A673 (cell line): ENCODE results near the gene USP25. TPM values are rescaled to one million over a fixed set of nuclear protein-coding genes. Genes with fewer than 3 reads are reported as not detected.

Experiments used
- BruUV-seq: library from RNA; stranded (reverse); fragments of 400-500 nt; replicated peaks from 2 replicates; lab custom pipeline; 2021; lab: Mats Ljungman, UMichigan
- CTCF ChIA-PET: fragments of 300-600 bp; sonication (Branson Sonifier 250); formaldehyde crosslinking; loops from one replicate; lab custom pipeline; 2022; ENCODE audit warnings: antibody characterized with exemption; lab: Charles Lee
- POLR2A ChIA-PET: fragments of 300-600 bp; sonication (Branson Sonifier 250); formaldehyde crosslinking; loops from one replicate; lab custom pipeline; 2022; ENCODE audit warnings: antibody characterized with exemption; ENCODE audit not compliant: low non-redundant PET; lab: Charles Lee
- DNase-seq: peaks from one replicate; pipeline ENCODE4 v3.0.0-alpha.2; 2015; ENCODE audit warnings: low spot score
- H3K27ac ChIP-seq: fragments of 200-600 bp; sonication (generic); 2 replicates; pipeline ENCODE4 v1.5.1; 2016; ENCODE audit warnings: mixed run types, low read depth, mild to moderate bottlenecking, mixed read lengths, antibody characterized with exemption, low read length; ENCODE audit not compliant: poor library complexity, severe bottlenecking
- H3K27me3 ChIP-seq: fragments of 200-600 bp; sonication (generic); replicated peaks from 2 replicates; pipeline ENCODE4 v1.6.1; 2017; ENCODE audit warnings: mixed run types, low read depth, mild to moderate bottlenecking, mixed read lengths, antibody characterized with exemption, low read length; ENCODE audit not compliant: insufficient read depth, poor library complexity
- H3K36me3 ChIP-seq: fragments of 200-600 bp; sonication (generic); 2 replicates; pipeline ENCODE4 v1.6.1; 2016; ENCODE audit warnings: mixed run types, mild to moderate bottlenecking, mixed read lengths, antibody characterized with exemption, low read length; ENCODE audit not compliant: insufficient read depth, poor library complexity, severe bottlenecking
- H3K4me1 ChIP-seq: fragments of 200-600 bp; sonication (generic); 2 replicates; pipeline ENCODE4 v1.6.1; 2017; ENCODE audit warnings: mixed run types, mild to moderate bottlenecking, mixed read lengths, antibody characterized with exemption, low read length; ENCODE audit not compliant: insufficient read depth, poor library complexity, severe bottlenecking
- H3K4me3 ChIP-seq: fragments of 200-600 bp; sonication (generic); 2 replicates; pipeline ENCODE4 v1.5.1; 2016; ENCODE audit warnings: low read depth, mixed run types, mild to moderate bottlenecking, mixed read lengths, low read length; ENCODE audit not compliant: poor library complexity, severe bottlenecking
- H3K9me3 ChIP-seq: fragments of 200-600 bp; sonication (generic); 2 replicates; pipeline ENCODE4 v1.6.1; 2016; ENCODE audit warnings: mixed run types, low read depth, mild to moderate bottlenecking, mixed read lengths, antibody characterized with exemption, low read length; ENCODE audit not compliant: poor library complexity, severe bottlenecking
- EZH2 ChIP-seq: fragments of 200-600 bp; sonication (generic); IDR thresholded peaks from 2 replicates; pipeline ENCODE4 v1.6.1; 2017; ENCODE audit warnings: borderline replicate concordance, low read depth, mild to moderate bottlenecking, mixed read lengths, antibody characterized with exemption, low read length; ENCODE audit not compliant: poor library complexity, severe bottlenecking
- intact Hi-C: fragments of 100-400 bp; cut with micrococcal nuclease; formaldehyde crosslinking; loops from one replicate; pipeline ENCODE4 v1.10.0; 2022; ENCODE audit not compliant: unreplicated experiment
- total RNA-seq: library from RNA; stranded (reverse); gene quantifications from 2 replicates; pipeline ENCODE4 v1.2.3, GENCODE V29; 2021
- TF ChIP-seq, protein P1 (sequence below): fragments of 300-800, 200-600 bp; sonication (generic); conservative IDR thresholded peaks from 2 replicates; pipeline ENCODE4 v1.5.1; 2017; ENCODE audit warnings: low read depth, mild to moderate bottlenecking, antibody characterized with exemption, low read length, moderate library complexity, mixed read lengths

Gene USP25
- total RNA-seq, 1 experiment from 2014 or later: 27.5 TPM

DNA sequence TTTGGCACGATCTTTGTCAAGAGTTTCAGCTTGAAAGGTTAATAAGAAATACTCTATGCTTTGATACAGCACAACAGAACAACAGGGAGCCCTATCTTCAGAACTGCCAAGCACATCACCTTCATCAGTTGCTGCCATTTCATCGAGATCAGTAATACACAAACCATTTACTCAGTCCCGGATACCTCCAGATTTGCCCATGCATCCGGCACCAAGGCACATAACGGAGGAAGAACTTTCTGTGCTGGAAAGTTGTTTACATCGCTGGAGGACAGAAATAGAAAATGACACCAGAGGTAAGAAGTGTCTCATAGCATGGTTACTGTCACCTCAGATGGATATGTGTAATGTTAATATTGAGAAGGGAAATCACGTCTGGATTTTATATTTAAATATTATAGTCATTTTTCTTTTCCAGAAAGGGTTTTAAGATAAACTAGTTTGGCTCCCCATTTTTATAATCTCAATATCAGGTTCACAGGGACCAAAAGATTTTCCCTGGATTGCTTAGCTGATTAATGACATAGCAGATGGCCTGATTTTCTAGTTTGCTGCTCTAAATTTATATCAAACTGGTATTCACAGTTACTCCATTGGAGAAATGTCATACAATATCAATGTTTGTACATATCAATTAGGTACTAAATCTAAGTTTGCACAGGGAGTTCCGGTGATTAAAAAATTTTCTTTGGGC lies 97.3 kb downstream of the USP25 start:
- H3K9me3 ChIP-seq: no peaks in the 10 kb centered on the region
- no TSS peak for BruUV-seq
- H3K4me3 ChIP-seq: no peak overlapping the region
- ChIA-PET POLR2A (no interaction called here), CTCF (no interaction called here)
- TF ChIP-seq, protein P1, sequence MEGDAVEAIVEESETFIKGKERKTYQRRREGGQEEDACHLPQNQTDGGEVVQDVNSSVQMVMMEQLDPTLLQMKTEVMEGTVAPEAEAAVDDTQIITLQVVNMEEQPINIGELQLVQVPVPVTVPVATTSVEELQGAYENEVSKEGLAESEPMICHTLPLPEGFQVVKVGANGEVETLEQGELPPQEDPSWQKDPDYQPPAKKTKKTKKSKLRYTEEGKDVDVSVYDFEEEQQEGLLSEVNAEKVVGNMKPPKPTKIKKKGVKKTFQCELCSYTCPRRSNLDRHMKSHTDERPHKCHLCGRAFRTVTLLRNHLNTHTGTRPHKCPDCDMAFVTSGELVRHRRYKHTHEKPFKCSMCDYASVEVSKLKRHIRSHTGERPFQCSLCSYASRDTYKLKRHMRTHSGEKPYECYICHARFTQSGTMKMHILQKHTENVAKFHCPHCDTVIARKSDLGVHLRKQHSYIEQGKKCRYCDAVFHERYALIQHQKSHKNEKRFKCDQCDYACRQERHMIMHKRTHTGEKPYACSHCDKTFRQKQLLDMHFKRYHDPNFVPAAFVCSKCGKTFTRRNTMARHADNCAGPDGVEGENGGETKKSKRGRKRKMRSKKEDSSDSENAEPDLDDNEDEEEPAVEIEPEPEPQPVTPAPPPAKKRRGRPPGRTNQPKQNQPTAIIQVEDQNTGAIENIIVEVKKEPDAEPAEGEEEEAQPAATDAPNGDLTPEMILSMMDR: no peak
- TF ChIP-seq EZH2: no peak
- no peak for DNase-seq
- intact Hi-C loops: loop anchor here (10.0 kb wide), 1 partner anchor 192 kb away; no protein-coding TSS in a partner anchor
- H3K4me1 ChIP-seq: peaks cover 11% of the 10 kb centered on the region
- peaks cover 19% of the 10 kb centered on the region for H3K36me3 ChIP-seq
- no peak overlapping the region for H3K27ac ChIP-seq
- H3K27me3 ChIP-seq: no peaks in the 10 kb centered on the region

DNA sequence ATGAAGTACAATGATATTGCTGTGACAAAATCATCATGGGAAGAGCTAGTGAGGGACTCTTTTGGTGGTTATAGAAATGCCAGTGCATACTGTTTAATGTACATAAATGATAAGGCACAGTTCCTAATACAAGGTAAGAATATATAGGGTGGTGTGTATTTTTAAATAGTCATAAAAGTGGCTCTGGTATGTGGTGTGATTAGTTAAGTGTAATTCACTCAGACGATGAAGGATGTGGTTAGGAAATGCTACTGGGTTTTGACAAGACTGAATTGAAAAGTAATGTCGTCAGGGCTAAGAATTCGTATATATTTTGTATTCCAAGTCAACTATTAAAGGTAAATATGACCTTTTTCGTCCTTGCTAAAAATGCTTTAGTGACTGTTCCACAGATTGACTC lies 101.7 kb downstream of the USP25 start:
- Histone ChIP-seq H3K27ac (no peak overlapping the region), H3K27me3 (no peaks in the 10 kb centered on the region), H3K4me1 (no peaks in the 10 kb centered on the region), H3K9me3 (no peaks in the 10 kb centered on the region), H3K4me3 (no peak overlapping the region), H3K36me3 (peaks cover 19% of the 10 kb centered on the region)
- ChIA-PET POLR2A (no interaction called here), CTCF (no interaction called here)
- no peak for TF ChIP-seq EZH2
- TF ChIP-seq, protein P1: no peak
- no TSS peak for BruUV-seq
- intact Hi-C loops: no loop called here
- no peak for DNase-seq

DNA sequence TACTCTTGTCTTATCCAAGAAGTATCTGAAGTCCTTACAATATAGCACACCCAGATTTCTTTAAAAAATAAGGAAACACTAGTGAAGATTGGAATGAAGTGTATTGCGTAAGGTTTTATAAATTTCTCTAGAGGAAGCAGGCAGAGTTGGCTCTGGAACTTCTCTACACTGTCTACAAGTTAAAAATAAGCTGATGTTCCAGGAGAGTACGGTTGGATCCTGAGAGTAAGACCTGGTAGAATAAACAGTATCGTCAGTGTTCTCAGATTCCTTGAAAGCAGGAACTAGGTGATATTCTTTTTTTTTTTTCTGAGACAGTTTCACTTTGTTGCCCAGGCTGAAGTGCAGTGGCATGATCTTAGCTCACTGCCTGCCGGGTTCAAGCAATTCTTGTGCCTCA lies 107.9 kb downstream of the USP25 start:
- TF ChIP-seq, protein P1: no peak
- no peak for TF ChIP-seq EZH2
- Histone ChIP-seq H3K27me3 (no peaks in the 10 kb centered on the region), H3K4me1 (peaks cover 14% of the 10 kb centered on the region), H3K27ac (no peak overlapping the region), H3K4me3 (no peak overlapping the region), H3K36me3 (no peaks in the 10 kb centered on the region), H3K9me3 (no peaks in the 10 kb centered on the region)
- ChIA-PET POLR2A (no interaction called here), CTCF (no interaction called here)
- no TSS peak for BruUV-seq
- DNase-seq: no peak
- intact Hi-C loops: no loop called here
